Superior temporal gyrus (tissue), 1 donor: ENCODE results near the gene ZNF831.
A peak's percentile ranks its signal among the peaks of the same experiment; 100 is the strongest.

Source experiments
- DNase-seq: peaks from one replicate; pipeline ENCODE4 v3.0.0-alpha.2; 2016; ENCODE audit errors: extremely low spot score

ZNF831 gene

GRCh38 chr20:59179988-59180387, 16.4 kb downstream of the ZNF831 start:
- no peak for DNase-seq

DNA sequence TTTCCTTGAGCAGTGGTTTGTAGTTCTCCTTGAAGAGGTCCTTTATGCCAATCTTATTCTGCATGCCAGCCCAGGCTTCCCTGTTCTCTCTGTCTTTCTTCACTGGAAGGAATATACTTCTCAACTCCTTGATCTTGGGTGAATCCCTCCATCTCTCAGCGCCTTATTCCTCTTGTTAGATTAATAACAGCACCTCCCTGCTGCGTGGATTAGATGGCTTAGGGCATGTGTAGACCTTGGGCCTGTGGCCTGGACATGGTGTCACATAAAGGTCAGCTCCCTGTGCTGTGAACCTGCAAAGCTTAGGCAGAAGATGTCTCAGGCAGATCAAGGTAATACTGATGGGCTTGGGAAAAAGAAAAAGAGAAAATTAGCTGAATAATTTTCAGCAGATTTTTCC, 18.3 kb downstream of the ZNF831 start:
- DNase-seq, result no peak

DNA sequence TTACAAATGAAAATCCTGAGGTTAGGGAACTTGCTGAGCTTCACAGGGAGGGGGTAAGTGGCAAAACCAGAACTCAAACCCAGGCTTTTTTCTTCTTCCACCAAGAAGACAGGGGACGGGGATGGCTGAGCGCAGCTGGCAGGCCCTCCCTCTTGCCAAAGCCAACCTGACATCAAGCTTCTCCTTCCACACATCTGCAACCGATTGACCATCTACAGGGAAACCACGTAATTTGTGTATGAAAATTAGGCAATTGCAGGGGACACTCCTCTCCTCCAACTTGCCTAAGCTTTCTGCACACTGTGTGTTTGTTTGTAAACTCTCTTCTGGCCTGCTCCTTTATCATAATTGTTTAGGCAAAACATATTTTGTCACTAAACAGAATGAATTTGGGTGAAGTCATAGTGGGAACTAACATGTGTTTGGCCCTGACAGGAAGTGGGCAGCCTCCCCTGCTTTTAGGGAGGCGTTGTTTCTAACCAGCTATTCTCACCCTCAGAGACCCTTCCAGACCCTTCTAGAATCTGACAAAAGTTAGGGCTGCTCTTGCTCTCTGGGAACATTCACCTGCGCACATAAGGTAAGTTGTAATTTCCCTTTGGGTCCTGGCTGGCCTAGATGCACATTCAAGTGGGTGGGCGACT, 18.9 kb downstream of the ZNF831 start:
- DNase-seq, result no peak

DNA sequence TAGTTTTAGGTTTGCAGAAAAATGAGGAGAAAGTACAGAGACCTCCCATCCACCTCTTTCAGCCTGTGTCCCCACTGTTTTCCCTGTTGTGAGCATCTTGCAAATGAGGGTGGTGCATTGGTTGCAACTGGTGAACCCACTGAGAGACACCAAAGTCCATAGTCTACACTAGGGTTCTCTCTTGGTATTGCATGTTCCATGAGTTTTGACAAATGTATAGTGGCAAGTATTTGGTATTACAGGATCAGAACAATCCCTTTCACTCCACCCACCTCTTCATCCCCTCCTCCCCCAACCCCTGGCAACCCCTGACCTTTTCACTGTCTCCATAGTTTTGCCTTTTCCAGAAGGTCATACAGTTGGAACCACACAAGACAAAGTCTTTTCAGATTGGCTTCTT, 20.1 kb downstream of the ZNF831 start:
- no peak for DNase-seq

GRCh38 chr20:59184880-59185447, 21.3 kb downstream of the ZNF831 start:
- no peak for DNase-seq

GRCh38 chr20:59185809-59186208, 22.2 kb downstream of the ZNF831 start:
- no peak for DNase-seq

- DNase-seq, result no peak
These were observed 26.8 kb downstream of the ZNF831 start for GRCh38 chr20:59190466-59190865.

GRCh38 chr20:59191036-59191755, 27.6 kb downstream of the ZNF831 start:
- DNase-seq, result no peak

DNA sequence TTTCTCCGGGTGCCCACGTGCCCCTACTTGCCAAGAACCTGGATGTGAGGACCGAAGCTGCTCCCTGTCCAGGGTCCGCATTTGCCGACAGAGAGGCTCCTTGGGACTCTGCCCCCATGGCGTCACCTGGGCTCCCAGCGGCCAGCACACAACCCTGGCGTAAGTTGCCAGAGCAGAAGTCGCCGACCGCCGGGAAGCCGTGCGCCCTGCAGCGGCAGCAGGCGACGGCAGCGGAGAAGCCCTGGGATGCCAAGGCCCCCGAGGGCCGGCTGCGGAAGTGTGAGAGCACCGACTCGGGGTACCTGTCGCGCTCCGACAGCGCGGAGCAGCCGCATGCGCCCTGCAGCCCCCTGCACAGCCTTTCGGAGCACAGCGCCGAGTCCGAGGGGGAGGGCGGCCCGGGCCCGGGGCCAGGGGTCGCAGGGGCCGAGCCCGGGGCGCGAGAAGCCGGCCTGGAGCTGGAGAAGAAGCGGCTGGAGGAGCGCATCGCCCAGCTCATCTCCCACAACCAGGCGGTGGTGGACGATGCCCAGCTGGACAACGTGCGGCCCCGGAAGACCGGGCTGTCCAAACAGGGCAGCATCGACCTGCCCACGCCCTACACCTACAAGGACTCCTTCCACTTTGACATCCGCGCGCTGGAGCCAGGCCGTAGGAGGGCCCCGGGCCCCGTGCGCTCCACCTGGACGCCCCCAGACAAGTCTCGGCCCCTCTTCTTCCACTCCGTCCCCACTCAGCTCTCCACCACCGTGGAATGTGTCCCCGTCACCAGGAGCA, 28.3 kb downstream of the ZNF831 start:
- no peak for DNase-seq

GRCh38 chr20:59192533-59192896, 28.9 kb downstream of the ZNF831 start:
- no peak for DNase-seq

DNA sequence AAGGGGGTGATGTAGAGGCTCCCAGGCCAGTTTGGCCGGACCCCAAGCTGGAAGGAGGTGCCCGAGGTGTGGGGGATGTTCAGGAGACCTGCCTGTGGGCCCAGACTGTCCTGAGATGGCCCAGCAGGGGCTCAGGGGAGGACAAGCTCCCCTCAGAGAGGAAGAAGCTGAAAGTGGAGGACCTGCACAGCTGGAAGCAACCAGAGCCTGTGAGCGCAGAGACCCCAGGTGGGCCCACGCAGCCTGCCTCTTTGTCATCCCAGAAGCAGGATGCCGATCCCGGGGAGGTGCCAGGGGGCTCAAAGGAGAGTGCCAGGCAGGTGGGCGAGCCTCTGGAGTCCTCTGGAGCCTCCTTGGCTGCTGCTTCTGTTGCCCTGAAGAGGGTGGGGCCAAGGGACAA, 29.7 kb downstream of the ZNF831 start:
- no peak for DNase-seq

DNA sequence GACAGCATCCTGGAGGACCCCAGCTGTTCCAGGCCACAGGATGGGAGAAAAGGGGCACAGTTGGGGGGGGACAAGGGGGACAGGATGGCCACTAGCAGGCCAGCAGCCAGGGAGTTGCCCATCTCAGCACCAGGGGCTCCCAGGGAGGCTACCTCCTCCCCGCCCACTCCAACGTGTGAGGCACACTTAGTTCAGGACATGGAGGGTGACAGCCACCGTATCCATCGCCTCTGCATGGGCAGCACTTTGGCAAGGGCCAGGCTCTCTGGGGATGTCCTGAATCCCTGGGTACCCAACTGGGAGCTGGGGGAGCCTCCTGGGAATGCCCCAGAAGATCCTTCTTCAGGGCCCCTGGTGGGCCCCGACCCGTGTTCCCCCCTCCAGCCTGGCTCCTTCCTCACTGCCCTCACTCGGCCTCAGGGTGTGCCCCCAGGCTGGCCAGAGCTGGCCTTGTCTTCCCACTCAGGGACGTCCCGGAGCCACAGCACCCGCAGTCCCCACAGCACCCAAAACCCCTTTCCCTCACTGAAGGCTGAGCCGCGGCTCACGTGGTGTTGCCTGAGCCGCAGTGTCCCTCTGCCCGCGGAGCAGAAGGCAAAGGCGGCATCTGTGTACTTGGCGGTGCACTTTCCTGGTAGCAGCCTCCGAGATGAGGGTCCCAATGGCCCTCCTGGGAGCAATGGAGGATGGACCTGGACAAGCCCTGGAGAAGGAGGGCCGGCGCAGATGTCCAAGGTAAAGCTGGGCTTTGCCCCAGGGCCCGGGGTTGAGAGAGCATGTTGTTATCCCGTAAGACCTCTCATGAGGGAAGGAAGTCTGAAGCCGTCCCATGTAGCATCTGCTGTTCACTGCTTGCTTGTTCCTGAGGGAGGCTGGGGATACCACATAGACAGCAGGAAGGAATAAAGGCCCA, 30.7 kb downstream of the ZNF831 start:
- no peak for DNase-seq

DNA sequence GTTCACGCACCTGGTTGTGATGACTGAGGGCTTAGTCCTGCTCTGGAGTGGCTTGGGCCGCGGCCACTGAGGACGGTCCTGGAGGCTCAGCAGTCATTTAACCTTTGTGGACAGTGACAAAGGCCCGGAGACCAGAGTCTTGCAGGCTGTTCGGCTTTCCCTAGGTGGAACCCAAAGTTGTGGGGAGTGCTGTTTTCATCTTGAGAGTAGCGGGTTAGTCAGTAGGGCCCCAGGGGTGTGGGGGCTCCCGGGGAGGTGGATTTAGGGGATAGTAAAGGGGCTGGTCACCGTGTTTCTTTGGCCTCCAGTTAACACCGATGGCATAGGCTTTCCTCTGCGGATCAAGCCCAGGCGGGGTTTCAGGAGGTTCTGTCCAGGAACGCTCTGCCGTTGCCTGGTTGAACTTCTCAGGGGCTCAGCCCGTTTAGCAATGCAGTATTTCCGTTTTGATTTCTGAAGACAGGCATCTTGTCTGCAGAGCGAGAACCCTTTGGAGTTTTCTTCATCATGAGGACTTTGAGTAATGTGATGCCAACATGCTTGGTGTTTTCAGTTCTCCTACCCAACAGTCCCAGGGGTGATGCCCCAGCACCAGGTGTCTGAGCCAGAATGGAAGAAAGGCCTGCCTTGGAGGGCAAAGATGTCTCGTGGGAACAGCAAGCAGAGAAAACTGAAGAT, 31.8 kb downstream of the ZNF831 start:
- no peak for DNase-seq

GRCh38 chr20:59204165-59204894, 40.7 kb downstream of the ZNF831 start:
- peak; percentile 31 for DNase-seq

- no peak for DNase-seq
These were observed 41.4 kb downstream of the ZNF831 start for GRCh38 chr20:59205044-59205443.

- DNase-seq, result no peak
These were observed 43.6 kb downstream of the ZNF831 start for GRCh38 chr20:59207235-59207634.

DNA sequence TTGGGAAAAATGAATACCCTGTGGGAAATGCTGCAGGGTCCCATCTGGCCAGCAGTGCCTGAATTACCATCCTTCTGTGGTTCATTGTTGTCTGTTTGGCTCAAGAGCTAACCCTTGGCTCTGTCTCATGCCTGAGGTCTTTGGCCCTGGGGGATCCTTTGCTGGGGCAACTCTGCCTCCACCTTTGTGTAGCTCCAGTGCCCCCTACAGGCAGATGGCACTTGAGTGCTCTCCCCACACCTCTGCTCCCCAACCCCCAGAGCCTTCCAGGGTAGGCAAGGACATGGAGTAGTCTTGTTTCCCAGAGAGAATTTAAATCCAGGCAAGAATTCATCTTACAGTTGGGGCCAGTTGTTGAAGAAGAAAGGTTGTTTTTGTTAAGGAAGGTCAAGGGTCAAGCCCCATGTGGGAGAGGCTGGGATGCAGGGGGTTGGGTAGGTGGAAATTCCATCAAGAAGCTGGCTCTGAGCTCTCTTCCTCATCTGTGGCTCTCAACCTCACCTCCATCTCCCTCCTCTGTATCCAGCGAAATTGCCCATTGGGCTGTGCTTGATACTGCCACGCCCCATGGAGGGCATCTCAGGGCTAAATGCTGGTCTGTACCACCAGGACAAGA, 44.2 kb downstream of the ZNF831 start:
- DNase-seq, result peak; percentile 85

- DNase-seq, result no peak
These were observed 46.6 kb downstream of the ZNF831 start for GRCh38 chr20:59210186-59210585.

- no peak for DNase-seq
These were observed 47.7 kb downstream of the ZNF831 start for GRCh38 chr20:59211208-59211765.
